Measurements from ENCODE around the gene STAC2. TPM values are rescaled to one million over a fixed set of nuclear protein-coding genes. Genes with fewer than 3 reads are reported as not detected.

Gene STAC2
- total RNA-seq, 1 experiment from 2014 or later = not detected

DNA sequence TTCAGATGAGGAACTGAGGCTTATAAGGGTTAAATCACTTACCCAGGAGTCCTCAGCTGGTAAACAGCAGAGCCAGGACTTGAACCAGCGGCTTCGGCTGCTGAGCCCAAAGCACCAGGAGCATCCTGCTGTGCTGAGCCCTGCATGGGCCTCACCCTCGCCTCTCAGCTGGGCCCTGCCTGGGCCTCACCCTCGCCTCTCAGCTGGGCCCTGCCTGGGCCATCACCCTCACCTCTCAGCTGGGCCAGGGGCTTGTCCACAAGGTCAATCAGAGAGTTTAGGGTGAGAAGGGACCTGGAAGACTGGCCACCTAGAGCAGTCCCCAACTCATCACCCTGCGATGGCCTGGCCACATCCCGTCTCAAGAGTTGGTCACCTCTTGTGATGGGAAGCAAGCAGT is 4.2 kb downstream of the STAC2 start:
- no peak for DNase-seq
- no peak overlapping the region for H3K27ac ChIP-seq (ENCODE audit: low read length)
- H3K27me3 ChIP-seq (ENCODE audit: low read length) = no peaks in the 10 kb centered on the region
- no peaks in the 10 kb centered on the region; the same call in 1 of the 2 replicates for H3K4me1 ChIP-seq (ENCODE audit: low read length)
- no peaks in the 10 kb centered on the region for H3K9me2 ChIP-seq (replicated peaks; ENCODE audit: insufficient read depth, low read length)
- H4K20me1 ChIP-seq (ENCODE audit: insufficient read depth, low read depth, low read length) = no peaks in the 10 kb centered on the region
- no peaks in the 10 kb centered on the region for H3K36me3 ChIP-seq (ENCODE audit: insufficient read depth, low read length)
- no peak overlapping the region for H2AFZ ChIP-seq (ENCODE audit: low read length)
- H3K9me3 ChIP-seq (ENCODE audit: low read length) = no peaks in the 10 kb centered on the region
- H3K9ac ChIP-seq (ENCODE audit: low read length) = no peak overlapping the region
- no peaks in the 10 kb centered on the region for H3K79me2 ChIP-seq (ENCODE audit: low read length)
- H3K4me3 ChIP-seq (ENCODE audit: low read length) = no peak overlapping the region
- H3K4me2 ChIP-seq (ENCODE audit: low read depth, low read length, poor library complexity, severe bottlenecking) = no peak overlapping the region

DNA sequence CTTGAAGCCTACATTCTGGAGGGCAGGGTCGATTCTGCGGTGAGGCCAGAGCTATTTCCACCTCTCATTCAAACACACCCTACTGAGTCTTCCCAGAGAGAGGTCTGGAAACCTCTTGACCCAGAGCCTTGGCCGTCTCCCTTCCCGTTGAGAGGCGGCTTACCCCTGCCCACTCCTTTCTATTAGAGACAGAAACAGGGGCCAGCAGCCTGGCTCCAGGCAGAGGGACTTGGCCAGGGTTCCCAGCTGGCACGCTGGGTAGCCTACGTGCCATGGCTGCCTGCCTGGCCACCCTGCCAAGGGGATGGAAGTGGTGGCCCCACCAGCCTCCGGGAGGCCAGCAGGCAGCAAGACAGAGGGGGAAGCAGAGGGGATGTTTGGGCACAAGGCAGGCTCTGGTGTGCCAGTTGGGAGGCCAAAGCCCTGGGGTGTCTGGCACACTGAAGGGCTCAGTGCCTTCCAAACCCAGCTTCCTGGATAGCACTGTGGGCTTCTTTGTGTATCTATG is 6.0 kb downstream of the STAC2 start:
- Histone ChIP-seq H3K4me3 (ENCODE audit: low read length) (no peak overlapping the region), H3K9me2 (replicated peaks; ENCODE audit: insufficient read depth, low read length) (no peaks in the 10 kb centered on the region), H3K27me3 (ENCODE audit: low read length) (no peaks in the 10 kb centered on the region), H3K4me2 (ENCODE audit: low read depth, low read length, poor library complexity, severe bottlenecking) (no peak overlapping the region), H3K79me2 (ENCODE audit: low read length) (no peaks in the 10 kb centered on the region), H3K9ac (ENCODE audit: low read length) (no peak overlapping the region), H3K9me3 (ENCODE audit: low read length) (no peaks in the 10 kb centered on the region), H3K4me1 (ENCODE audit: low read length) (no peaks in the 10 kb centered on the region; the same call in 1 of the 2 replicates), H2AFZ (ENCODE audit: low read length) (no peak overlapping the region), H3K27ac (ENCODE audit: low read length) (no peak overlapping the region), H4K20me1 (ENCODE audit: insufficient read depth, low read depth, low read length) (no peaks in the 10 kb centered on the region), H3K36me3 (ENCODE audit: insufficient read depth, low read length) (no peaks in the 10 kb centered on the region)
- no peak for DNase-seq

DNA sequence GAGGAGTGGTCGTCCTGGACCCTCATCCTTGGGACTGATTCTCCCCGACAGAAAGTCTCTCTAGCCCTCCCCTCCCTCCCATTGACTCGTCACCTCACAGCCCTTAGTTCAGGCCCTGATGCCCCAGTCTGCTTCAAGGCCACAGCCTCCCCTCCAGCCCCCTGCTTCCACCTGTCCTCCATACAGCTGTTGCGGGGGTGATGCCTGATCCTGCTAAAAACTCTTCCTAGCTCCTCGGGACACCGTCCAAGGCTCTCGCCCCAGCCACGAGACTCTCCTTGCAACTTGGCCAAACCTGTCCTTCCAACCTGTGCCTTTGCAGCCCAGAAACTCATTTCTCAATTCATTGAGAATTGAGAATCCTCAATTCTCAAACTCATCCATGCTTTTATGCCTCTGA is 6.8 kb downstream of the STAC2 start:
- no peak overlapping the region for H3K4me3 ChIP-seq (ENCODE audit: low read length)
- H3K9me3 ChIP-seq (ENCODE audit: low read length) = no peaks in the 10 kb centered on the region
- no peaks in the 10 kb centered on the region for H3K4me1 ChIP-seq (ENCODE audit: low read length)
- H3K27me3 ChIP-seq (ENCODE audit: low read length) = no peaks in the 10 kb centered on the region
- H3K9me2 ChIP-seq (replicated peaks; ENCODE audit: insufficient read depth, low read length) = no peaks in the 10 kb centered on the region
- H2AFZ ChIP-seq (ENCODE audit: low read length) = no peak overlapping the region
- no peak overlapping the region for H3K27ac ChIP-seq (ENCODE audit: low read length)
- no peaks in the 10 kb centered on the region for H4K20me1 ChIP-seq (ENCODE audit: insufficient read depth, low read depth, low read length)
- H3K4me2 ChIP-seq (ENCODE audit: low read depth, low read length, poor library complexity, severe bottlenecking) = no peak overlapping the region
- no peaks in the 10 kb centered on the region for H3K36me3 ChIP-seq (ENCODE audit: insufficient read depth, low read length)
- no peak overlapping the region for H3K9ac ChIP-seq (ENCODE audit: low read length)
- no peak for DNase-seq
- no peaks in the 10 kb centered on the region for H3K79me2 ChIP-seq (ENCODE audit: low read length)

DNA sequence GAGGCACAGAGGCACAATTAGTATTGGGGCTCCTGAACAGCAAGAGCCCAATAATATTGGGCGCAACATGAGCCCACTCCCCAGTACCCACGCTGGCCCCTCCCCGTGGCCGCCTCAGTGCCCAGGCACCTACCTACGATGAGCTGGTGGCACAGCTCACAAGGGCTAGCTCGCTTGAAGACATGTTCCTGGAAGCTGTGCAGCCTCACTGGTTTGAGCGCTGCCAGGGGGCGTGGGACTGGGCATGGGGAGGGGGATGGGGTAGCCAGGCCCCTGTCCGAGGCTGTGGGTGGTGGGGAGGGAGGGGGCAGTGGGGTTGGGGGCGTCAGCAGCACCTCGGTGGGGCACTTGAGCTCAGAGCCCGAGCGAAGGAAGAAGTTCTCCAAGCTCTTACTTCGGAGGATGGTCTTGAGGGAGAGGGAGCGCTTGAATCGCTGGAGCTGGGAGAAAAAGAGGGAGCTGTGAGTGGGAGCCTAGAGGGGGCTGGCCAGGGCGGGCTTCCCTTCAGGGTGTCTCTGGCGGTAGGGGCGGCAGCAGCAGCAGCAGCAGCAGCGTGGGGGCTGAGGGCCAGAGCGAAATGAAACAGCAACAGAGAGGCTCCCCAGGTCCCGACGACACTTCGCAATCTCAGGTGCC is 7.9 kb downstream of the STAC2 start:
- H3K79me2 ChIP-seq (ENCODE audit: low read length) = no peaks in the 10 kb centered on the region
- no peak overlapping the region for H3K9ac ChIP-seq (ENCODE audit: low read length)
- DNase-seq = no peak
- H3K36me3 ChIP-seq (ENCODE audit: insufficient read depth, low read length) = no peaks in the 10 kb centered on the region
- no peaks in the 10 kb centered on the region for H4K20me1 ChIP-seq (ENCODE audit: insufficient read depth, low read depth, low read length)
- H3K4me2 ChIP-seq (ENCODE audit: low read depth, low read length, poor library complexity, severe bottlenecking) = no peak overlapping the region
- no peak overlapping the region for H3K27ac ChIP-seq (ENCODE audit: low read length)
- no peaks in the 10 kb centered on the region for H3K9me3 ChIP-seq (ENCODE audit: low read length)
- no peaks in the 10 kb centered on the region for H3K9me2 ChIP-seq (replicated peaks; ENCODE audit: insufficient read depth, low read length)
- H3K4me3 ChIP-seq (ENCODE audit: low read length) = no peak overlapping the region
- H3K4me1 ChIP-seq (ENCODE audit: low read length) = no peaks in the 10 kb centered on the region
- no peaks in the 10 kb centered on the region for H3K27me3 ChIP-seq (ENCODE audit: low read length)
- H2AFZ ChIP-seq (ENCODE audit: low read length) = no peak overlapping the region

DNA sequence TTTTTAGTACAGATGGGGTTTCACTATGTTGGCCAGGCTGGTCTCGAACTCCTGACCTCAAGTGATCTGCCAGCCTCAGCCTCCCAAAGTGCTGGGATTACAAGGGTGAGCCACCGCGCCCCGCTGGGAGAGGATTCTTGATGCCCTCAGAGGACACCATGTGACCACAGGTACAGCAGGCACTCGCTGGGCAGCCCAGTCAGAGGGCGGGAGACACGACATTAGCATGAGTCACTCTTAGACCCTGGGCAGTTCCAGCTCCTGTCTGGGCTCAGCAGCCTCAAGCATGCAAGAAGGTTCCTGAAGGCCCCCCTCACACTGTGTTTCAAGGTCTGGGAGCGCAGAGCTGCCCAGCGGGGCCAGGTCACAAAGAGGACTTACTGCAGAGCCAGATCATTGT is 11.9 kb downstream of the STAC2 start:
- no peak for DNase-seq
- no peak overlapping the region for H3K9ac ChIP-seq (ENCODE audit: low read length)
- H3K9me3 ChIP-seq (ENCODE audit: low read length) = no peaks in the 10 kb centered on the region
- no peaks in the 10 kb centered on the region for H3K27me3 ChIP-seq (ENCODE audit: low read length)
- no peak overlapping the region for H3K4me3 ChIP-seq (ENCODE audit: low read length)
- H3K27ac ChIP-seq (ENCODE audit: low read length) = no peak overlapping the region
- no peaks in the 10 kb centered on the region for H3K79me2 ChIP-seq (ENCODE audit: low read length)
- H3K4me1 ChIP-seq (ENCODE audit: low read length) = peaks cover 17% of the 10 kb centered on the region
- H3K4me2 ChIP-seq (ENCODE audit: low read depth, low read length, poor library complexity, severe bottlenecking) = no peak overlapping the region
- H3K9me2 ChIP-seq (replicated peaks; ENCODE audit: insufficient read depth, low read length) = no peaks in the 10 kb centered on the region
- H4K20me1 ChIP-seq (ENCODE audit: insufficient read depth, low read depth, low read length) = no peaks in the 10 kb centered on the region
- H2AFZ ChIP-seq (ENCODE audit: low read length) = no peak overlapping the region
- H3K36me3 ChIP-seq (ENCODE audit: insufficient read depth, low read length) = no peaks in the 10 kb centered on the region

DNA sequence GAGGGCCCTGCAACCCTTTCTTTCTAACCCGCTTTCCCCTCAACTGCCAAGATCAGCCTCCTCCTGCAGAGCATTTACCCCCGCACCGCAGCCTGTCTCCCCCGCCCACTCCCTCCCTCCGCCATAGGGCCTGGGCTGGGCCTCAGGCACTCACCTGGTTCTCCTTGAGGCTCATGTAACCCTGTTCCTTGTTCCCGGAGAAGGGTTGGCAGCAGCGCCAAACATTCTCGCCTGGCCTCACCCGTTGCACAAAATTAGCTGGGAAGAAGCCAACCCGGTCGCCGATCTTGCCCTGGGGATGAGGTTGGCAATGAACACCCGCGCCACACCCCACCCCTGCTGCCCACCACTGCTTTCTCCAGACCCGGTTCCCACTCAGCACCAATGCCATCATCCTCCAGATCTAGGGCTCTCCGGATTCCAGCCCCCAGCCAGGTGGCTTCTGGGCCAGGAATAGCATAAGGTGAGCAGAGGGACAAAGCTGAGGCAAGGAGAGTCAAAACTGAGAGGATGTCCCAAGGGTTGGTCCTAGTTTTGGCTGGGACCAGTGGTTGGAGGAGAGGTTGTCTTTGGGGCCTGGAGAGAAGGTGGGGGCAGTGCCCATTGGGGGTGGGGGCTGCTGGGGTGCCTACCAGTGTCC is 12.8 kb downstream of the STAC2 start:
- H2AFZ ChIP-seq (ENCODE audit: low read length) = no peak overlapping the region
- H3K4me1 ChIP-seq (ENCODE audit: low read length) = peaks cover 26% of the 10 kb centered on the region
- H3K9me2 ChIP-seq (replicated peaks; ENCODE audit: insufficient read depth, low read length) = no peaks in the 10 kb centered on the region
- no peak overlapping the region for H3K4me2 ChIP-seq (ENCODE audit: low read depth, low read length, poor library complexity, severe bottlenecking)
- no peak for DNase-seq
- H3K9ac ChIP-seq (ENCODE audit: low read length) = no peak overlapping the region
- no peaks in the 10 kb centered on the region for H4K20me1 ChIP-seq (ENCODE audit: insufficient read depth, low read depth, low read length)
- H3K9me3 ChIP-seq (ENCODE audit: low read length) = no peaks in the 10 kb centered on the region
- no peaks in the 10 kb centered on the region for H3K36me3 ChIP-seq (ENCODE audit: insufficient read depth, low read length)
- H3K27me3 ChIP-seq (ENCODE audit: low read length) = no peaks in the 10 kb centered on the region
- no peak overlapping the region for H3K4me3 ChIP-seq (ENCODE audit: low read length)
- H3K27ac ChIP-seq (ENCODE audit: low read length) = no peak overlapping the region
- H3K79me2 ChIP-seq (ENCODE audit: low read length) = no peaks in the 10 kb centered on the region

DNA sequence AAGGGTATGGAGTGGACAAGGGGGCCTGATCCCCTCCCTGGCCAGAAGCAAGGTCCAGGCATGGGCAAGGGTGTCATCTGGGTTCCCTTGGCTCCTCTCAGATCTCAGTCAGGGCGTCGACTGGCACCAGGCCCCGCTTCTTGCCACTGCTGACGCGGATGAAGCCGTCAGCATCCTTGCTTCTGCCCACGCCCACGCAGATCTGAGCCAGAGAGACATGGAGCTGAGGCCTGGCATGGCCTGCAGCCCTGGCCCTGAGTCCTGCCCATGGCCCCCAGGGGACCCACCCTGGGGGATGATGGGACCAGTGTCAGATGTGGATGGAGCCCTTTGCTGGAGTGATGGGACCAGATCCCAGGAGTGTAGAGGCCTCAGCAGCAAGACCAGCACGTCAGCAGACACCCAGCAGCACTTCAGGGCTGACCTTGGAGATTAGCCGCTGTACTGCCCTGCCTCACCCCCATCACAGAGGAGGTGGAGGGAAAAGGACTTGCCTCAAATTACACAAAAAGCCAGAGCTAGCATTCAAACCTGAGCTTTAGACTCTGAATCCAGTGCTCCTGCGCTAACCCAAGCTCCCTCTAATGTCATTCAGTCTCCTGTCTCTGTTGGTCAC is 13.4 kb downstream of the STAC2 start:
- H3K79me2 ChIP-seq (ENCODE audit: low read length) = no peaks in the 10 kb centered on the region
- no peaks in the 10 kb centered on the region for H3K9me2 ChIP-seq (replicated peaks; ENCODE audit: insufficient read depth, low read length)
- no peaks in the 10 kb centered on the region for H3K9me3 ChIP-seq (ENCODE audit: low read length)
- no peak overlapping the region for H3K4me3 ChIP-seq (ENCODE audit: low read length)
- no peak overlapping the region for H2AFZ ChIP-seq (ENCODE audit: low read length)
- DNase-seq = no peak
- H3K4me1 ChIP-seq (ENCODE audit: low read length) = peaks cover 33% of the 10 kb centered on the region
- no peaks in the 10 kb centered on the region for H3K27me3 ChIP-seq (ENCODE audit: low read length)
- no peak overlapping the region for H3K4me2 ChIP-seq (ENCODE audit: low read depth, low read length, poor library complexity, severe bottlenecking)
- no peak overlapping the region for H3K9ac ChIP-seq (ENCODE audit: low read length)
- H3K27ac ChIP-seq (ENCODE audit: low read length) = no peak overlapping the region
- no peaks in the 10 kb centered on the region for H3K36me3 ChIP-seq (ENCODE audit: insufficient read depth, low read length)
- no peaks in the 10 kb centered on the region for H4K20me1 ChIP-seq (ENCODE audit: insufficient read depth, low read depth, low read length)

DNA sequence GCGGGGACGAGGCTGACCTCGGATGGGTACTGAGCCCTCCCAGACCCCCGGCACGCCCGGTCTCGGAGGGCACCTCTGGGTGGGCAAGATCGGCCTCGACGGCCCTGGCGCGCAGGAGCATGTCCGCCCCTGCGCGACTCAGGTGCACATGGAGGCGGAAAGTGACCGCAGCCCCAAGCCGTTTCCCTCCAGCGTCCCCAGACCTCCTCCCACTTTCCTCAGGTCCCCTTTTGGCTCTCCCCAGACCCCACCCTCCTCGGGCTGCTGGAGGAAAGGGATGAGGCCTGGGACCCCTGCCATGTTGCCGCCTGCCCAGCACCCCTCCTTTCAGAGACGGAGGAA is 15.7 kb downstream of the STAC2 start:
- Histone ChIP-seq H4K20me1 (ENCODE audit: insufficient read depth, low read depth, low read length) (no peaks in the 10 kb centered on the region; the same call in 1 of the 2 replicates), H3K36me3 (ENCODE audit: insufficient read depth, low read length) (peaks cover 1% of the 10 kb centered on the region; the same call in 1 of the 2 replicates), H3K9me2 (replicated peaks; ENCODE audit: insufficient read depth, low read length) (no peaks in the 10 kb centered on the region), H2AFZ (ENCODE audit: low read length) (peak overlapping the region; percentile 86; the same call in 1 of the 2 replicates), H3K27ac (ENCODE audit: low read length) (no peak overlapping the region), H3K4me1 (ENCODE audit: low read length) (peaks cover 38% of the 10 kb centered on the region), H3K9me3 (ENCODE audit: low read length) (no peaks in the 10 kb centered on the region), H3K4me2 (ENCODE audit: low read depth, low read length, poor library complexity, severe bottlenecking) (peak overlapping the region; percentile 76), H3K27me3 (ENCODE audit: low read length) (no peaks in the 10 kb centered on the region), H3K79me2 (ENCODE audit: low read length) (no peaks in the 10 kb centered on the region), H3K4me3 (ENCODE audit: low read length) (peak overlapping the region; percentile 69), H3K9ac (ENCODE audit: low read length) (peak overlapping the region; percentile 66)
- DNase-seq = no peak

All from Karpas-422 (cell line).